GM12878 (cell line): Measurements from ENCODE around the gene HIVEP1. TPM values are rescaled to one million over a fixed set of nuclear protein-coding genes. Genes with fewer than 3 reads are reported as not detected.

Experiments
- DPF2 ChIP-seq: fragments of 450-650 bp; IDR thresholded peaks from 2 replicates; pipeline ENCODE4 v1.6.1; 2017; ENCODE audit warnings: mild to moderate bottlenecking
- EED ChIP-seq: sonication (generic); IDR thresholded peaks from 2 replicates; pipeline ENCODE4 v1.6.1; 2016; ENCODE audit warnings: antibody characterized with exemption, low read depth
- ESRRA ChIP-seq: IDR thresholded peaks from 2 replicates; pipeline ENCODE4 v1.6.1; 2012; ENCODE audit warnings: mild to moderate bottlenecking, low read length, improper control_type of control experiment
- IKZF2 ChIP-seq, 2 experiments: fragments of 450-650 bp; IDR thresholded peaks; 2 replicates each; pipeline ENCODE4 v1.6.1; 2017; ENCODE audit warnings: mild to moderate bottlenecking in 2 of 2, moderate library complexity in 2 of 2
- KLF5 ChIP-seq: fragments of 450-650 bp; IDR thresholded peaks from 2 replicates; pipeline ENCODE4 v1.6.1; 2014; ENCODE audit warnings: mild to moderate bottlenecking; ENCODE audit not compliant: partially characterized antibody
- SPI1 ChIP-seq: IDR thresholded peaks from 2 replicates; pipeline ENCODE4 v1.6.1; 2011; ENCODE audit warnings: low read depth, mild to moderate bottlenecking, low read length, moderate library complexity, borderline replicate concordance; ENCODE audit not compliant: insufficient read depth
- ZZZ3 ChIP-seq: IDR thresholded peaks from 2 replicates; pipeline ENCODE4 v1.6.1; 2011; ENCODE audit warnings: low read depth; ENCODE audit not compliant: control insufficient read depth, insufficient read length
- polyA plus RNA-seq, 11 experiments: library from polyadenylated mRNA; depleted of rRNA in 4 of 11; unstranded in 6 of 11; stranded (reverse) in 5 of 11; fragments of >200 nt; fragmentation: Nextera tagmentation in 4 of 11; fragmentation: Illumina TruSeq in 1 of 11; extraction: Ambion mirVana in 4 of 11; extraction: Trizol in 1 of 11; gene quantifications; 1 replicate in 1 of 11; 2 replicates in 10 of 11; pipeline versions ENCODE4 v1.2.1 to v1.2.3, GENCODE V29; 2011 to 2016; ENCODE audit warnings: inconsistent platforms in 2 of 11, missing spikeins in 2 of 11, low read depth in 1 of 11
- total RNA-seq, 4 experiments: library from RNA; depleted of rRNA in 3 of 4; stranded (reverse); fragments of >200 nt in 3 of 4; fragmentation: Illumina TruSeq in 1 of 4; extraction: Trizol in 1 of 4; gene quantifications; 2 replicates each; pipeline versions ENCODE4 v1.2.1 to v1.2.3, GENCODE V29; 2013 to 2021
- TF ChIP-seq, protein P1 (sequence below): IDR thresholded peaks from 2 replicates; pipeline ENCODE4 v1.6.1; 2012; ENCODE audit warnings: low read depth, low read length, improper control_type of control experiment
- TF ChIP-seq, protein P2 (sequence below): fragments of 450-650 bp; IDR thresholded peaks from 2 replicates; pipeline ENCODE4 v1.6.1; 2017; ENCODE audit warnings: mild to moderate bottlenecking
- TF ChIP-seq, protein P3 (sequence below): IDR thresholded peaks from 2 replicates; pipeline ENCODE4 v1.6.1; 2012; ENCODE audit warnings: low read depth, low read length, improper control_type of control experiment
- TF ChIP-seq, protein P4 (sequence below): IDR thresholded peaks from 2 replicates; pipeline ENCODE4 v1.6.1; 2011; ENCODE audit warnings: low read depth, mild to moderate bottlenecking, low read length, moderate library complexity, borderline replicate concordance; ENCODE audit errors: extremely low read depth

Gene HIVEP1
- total and polyA plus RNA-seq, 10 of the 15 experiments (the other 5 are each of a cell fraction or from before 2014, with no cell fraction given): 4.3 to 37.5 (median 21.6) TPM

DNA sequence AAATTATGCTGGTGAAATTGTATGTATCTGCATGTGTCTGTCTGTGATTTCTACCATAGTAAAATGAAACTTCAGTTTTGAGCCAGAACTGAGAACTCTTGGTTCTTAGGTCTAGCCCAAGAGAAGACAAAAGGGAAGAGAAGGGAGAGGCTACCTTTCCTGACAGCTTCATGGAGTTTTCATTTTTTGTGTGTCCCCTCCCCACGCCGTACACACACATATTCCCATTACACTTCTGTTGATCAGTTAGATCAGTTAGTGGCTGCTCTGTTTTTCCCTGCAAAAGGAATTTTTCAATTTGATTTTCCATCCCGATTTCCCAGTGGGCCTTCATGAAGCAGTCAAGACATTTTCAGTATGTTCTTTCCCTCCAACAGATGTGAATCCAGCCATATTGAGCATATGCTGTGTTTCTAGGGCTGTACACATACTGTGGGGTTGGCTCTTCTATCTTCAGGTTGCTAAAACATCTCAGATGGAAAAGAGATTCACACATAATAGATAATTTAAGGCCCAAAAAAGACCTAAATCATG lies 52.5 kb downstream of the HIVEP1 start (continued):
- TF ChIP-seq, protein P1, sequence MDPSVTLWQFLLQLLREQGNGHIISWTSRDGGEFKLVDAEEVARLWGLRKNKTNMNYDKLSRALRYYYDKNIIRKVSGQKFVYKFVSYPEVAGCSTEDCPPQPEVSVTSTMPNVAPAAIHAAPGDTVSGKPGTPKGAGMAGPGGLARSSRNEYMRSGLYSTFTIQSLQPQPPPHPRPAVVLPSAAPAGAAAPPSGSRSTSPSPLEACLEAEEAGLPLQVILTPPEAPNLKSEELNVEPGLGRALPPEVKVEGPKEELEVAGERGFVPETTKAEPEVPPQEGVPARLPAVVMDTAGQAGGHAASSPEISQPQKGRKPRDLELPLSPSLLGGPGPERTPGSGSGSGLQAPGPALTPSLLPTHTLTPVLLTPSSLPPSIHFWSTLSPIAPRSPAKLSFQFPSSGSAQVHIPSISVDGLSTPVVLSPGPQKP: no peak
- TF ChIP-seq SPI1 (no peak), ZZZ3 (no peak), DPF2 (0 out of 2 replicates have a peak, but pooled peaks have one; percentile 1), KLF5 (no peak), IKZF2 (IDR thresholded peaks at IDR 0.05) (peak in 1 of 2 experiments; percentile 13; a peak in 1 of 4 replicates), EED (peak; percentile 53; the same call in 1 of the 2 replicates), ESRRA (no peak)
- TF ChIP-seq, protein P2, sequence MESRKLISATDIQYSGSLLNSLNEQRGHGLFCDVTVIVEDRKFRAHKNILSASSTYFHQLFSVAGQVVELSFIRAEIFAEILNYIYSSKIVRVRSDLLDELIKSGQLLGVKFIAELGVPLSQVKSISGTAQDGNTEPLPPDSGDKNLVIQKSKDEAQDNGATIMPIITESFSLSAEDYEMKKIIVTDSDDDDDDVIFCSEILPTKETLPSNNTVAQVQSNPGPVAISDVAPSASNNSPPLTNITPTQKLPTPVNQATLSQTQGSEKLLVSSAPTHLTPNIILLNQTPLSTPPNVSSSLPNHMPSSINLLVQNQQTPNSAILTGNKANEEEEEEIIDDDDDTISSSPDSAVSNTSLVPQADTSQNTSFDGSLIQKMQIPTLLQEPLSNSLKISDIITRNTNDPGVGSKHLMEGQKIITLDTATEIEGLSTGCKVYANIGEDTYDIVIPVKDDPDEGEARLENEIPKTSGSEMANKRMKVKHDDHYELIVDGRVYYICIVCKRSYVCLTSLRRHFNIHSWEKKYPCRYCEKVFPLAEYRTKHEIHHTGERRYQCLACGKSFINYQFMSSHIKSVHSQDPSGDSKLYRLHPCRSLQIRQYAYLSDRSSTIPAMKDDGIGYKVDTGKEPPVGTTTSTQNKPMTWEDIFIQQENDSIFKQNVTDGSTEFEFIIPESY: no peak
- TF ChIP-seq, protein P3, sequence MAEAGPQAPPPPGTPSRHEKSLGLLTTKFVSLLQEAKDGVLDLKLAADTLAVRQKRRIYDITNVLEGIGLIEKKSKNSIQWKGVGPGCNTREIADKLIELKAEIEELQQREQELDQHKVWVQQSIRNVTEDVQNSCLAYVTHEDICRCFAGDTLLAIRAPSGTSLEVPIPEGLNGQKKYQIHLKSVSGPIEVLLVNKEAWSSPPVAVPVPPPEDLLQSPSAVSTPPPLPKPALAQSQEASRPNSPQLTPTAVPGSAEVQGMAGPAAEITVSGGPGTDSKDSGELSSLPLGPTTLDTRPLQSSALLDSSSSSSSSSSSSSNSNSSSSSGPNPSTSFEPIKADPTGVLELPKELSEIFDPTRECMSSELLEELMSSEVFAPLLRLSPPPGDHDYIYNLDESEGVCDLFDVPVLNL: no peak
- TF ChIP-seq, protein P4, sequence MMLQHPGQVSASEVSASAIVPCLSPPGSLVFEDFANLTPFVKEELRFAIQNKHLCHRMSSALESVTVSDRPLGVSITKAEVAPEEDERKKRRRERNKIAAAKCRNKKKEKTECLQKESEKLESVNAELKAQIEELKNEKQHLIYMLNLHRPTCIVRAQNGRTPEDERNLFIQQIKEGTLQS: no peak
